ENCODE results near the gene CPVL.
"Not testable (repeated sequence)": the region's sequence is repeated elsewhere in the genome, so short reads cannot be mapped to it uniquely, and the experiment has no call there.

The CPVL gene

DNA sequence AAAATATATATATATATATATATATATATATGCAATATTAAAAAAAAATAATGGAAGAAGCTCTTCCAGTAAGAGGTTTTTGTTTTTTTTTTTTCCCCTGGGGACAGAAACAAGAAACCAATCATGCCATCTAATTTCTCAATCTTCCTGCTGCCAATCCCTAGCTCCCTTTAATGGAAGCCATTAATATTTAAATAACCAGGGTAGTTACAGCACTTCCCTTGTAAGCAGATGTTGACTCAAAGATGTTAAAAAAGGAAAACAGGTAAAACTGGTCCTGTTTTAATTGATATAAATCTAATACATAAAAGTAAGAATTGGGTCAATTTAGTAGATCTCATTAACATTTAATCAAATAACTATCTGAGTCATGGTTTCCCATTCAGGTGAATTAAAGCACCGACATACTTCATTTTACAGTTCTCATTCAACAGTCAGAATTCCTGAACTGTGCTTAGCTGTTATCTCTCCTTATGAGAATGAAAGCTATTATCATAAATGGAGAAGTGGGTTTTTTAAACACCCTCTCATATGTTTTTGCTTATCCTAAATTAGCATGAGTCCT lies 22.6 kb downstream of the CPVL start:
- DNase-seq (ENCODE audit: low read depth) = no peak

DNA sequence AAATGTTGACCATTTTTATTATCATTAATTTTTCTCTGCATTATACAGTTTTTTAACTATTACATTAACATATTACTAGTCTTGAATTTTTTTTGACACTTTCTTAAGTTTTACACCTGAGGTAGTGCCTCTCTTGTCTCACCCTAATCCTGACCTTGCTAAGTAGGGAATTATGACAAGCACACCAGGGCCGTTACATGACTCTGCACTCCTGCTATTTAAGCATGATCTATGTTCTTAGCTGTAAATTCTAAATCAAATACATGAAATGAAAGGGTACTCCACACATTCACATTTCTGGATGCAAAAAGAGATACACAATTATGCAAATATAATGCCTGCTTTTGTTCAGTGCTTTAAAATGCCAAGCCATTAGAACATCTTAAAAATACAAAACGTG lies 23.6 kb downstream of the CPVL start:
- DNase-seq (ENCODE audit: low read depth) = no peak
- no peak overlapping the region for H3K4me3 ChIP-seq (ENCODE audit: low read depth, low read length)

More for the DNA sequence above, 22.6 kb downstream of the CPVL start:
- H3K4me3 ChIP-seq (ENCODE audit: low read depth, low read length) = no peak overlapping the region

DNA sequence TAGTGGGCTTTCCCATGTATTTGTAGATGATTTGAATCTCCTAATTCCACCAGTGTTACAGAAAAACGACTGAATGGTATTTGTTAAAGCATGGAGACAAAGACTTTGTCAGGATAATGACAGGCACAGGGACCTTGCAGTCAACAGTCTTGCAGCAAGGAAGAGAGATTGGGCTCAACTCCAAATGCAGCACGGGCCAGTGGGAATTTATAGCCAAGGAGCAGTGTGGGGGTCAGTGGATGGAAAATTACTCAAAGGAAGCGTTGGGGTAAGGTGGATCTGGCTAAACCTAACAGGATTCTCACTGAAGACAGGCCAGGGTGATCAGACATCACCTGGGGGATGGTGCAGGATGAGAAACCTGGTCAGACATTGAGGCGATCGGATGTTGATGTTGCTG lies 24.3 kb downstream of the CPVL start:
- DNase-seq (ENCODE audit: low read depth) = no peak
- H3K4me3 ChIP-seq (ENCODE audit: low read depth, low read length) = no peak overlapping the region

DNA sequence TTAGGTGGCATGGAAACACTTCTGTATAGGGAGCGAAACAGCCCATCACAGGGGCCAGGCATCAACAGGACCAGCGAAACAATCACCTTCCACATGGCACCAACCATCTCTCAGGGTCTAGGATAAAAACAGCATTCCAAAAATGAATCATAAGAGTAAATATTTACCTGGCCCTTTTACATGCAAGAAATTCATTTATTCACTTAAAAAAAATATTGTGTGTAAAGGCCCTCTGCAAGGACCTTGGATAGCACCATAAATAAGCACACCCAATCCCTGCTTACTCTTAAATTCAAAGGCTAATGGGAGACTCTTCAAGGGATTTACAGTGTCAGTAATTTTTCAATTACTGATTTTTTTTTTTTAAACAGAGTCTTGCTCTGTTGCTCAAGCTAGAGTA lies 25.4 kb downstream of the CPVL start:
- no peak overlapping the region for H3K4me3 ChIP-seq (ENCODE audit: low read depth, low read length)
- no peak for DNase-seq (ENCODE audit: low read depth)

DNA sequence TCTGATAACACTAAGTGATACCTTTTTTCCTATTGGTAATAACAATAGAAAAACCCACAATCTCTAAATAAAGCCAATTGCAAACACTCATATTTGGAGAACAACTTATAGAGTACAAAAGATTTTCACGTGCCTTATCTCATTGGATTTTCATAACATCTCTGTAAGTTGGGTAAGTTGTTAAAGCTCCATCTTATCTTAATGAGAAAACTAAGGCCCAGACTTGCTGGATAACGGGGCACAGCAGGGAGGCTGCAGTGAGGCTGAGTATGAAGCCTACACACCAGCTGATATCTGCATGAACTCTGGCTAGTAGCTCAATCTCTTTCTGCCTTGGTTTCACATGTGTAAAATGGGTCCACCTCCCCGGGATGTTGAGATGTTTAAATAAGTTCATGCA lies 26.8 kb downstream of the CPVL start:
- no peak overlapping the region for H3K4me3 ChIP-seq (ENCODE audit: low read depth, low read length)
- no peak for DNase-seq (ENCODE audit: low read depth)

DNA sequence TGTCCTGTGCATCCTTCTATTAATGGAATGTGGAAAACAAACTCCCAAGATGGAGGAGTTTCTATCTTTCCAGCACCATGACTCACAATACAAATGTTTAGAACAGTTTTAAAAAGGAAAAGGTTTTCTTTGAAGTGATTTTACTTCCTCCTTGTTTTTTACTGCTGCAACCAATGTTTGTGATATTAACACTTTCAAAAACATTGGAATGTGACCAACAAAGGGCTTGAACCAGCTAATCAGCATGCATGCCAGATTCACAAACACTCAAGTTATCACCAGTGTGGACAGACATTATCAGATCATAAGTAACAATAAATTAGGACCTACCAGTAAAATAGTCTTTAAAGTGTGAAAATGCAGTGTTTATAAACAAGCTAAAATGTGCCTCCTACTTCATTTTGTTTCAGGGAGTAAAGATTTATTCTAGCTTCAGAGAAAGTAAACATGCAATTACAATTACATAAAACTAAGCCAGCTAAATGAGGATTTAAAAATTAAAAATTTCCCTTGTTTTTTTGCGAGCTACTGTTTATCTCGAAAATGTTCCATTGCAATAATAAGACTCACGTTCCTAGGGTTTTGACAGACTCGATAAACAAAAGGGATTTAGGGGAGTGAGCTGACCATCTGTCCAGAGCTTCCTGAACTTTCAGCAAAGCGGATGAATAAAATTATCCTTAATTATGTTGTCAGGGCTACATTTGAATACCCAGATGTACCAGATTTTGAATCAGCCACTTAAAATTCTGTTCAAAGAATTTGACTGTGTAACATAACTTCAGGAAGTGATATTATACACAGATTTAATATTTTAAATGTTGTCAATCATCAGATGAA lies 29.8 kb downstream of the CPVL start:
- H3K4me3 ChIP-seq (ENCODE audit: low read depth, low read length) = no peak overlapping the region
- no peak for DNase-seq (ENCODE audit: low read depth)

DNA sequence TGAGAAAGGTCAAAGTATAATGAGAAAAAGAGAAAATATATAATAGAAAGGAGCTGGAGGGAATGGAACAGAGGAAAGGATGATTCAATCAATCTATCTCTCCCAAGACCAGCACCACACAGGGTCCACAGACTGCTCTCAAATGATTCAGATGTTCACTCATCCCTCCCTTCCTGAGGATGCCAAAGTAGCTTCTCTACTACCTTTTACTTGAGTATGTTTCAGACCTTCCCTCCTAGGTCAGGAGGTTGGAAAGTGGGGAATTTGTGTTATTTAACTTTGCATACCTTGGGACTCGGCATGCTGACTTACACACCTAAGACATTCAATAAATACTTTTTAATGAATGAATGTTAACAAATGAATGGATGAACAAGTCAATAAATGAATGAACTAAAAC lies 30.6 kb downstream of the CPVL start:
- DNase-seq (ENCODE audit: low read depth) = no peak
- no peak overlapping the region for H3K4me3 ChIP-seq (ENCODE audit: low read depth, low read length)

DNA sequence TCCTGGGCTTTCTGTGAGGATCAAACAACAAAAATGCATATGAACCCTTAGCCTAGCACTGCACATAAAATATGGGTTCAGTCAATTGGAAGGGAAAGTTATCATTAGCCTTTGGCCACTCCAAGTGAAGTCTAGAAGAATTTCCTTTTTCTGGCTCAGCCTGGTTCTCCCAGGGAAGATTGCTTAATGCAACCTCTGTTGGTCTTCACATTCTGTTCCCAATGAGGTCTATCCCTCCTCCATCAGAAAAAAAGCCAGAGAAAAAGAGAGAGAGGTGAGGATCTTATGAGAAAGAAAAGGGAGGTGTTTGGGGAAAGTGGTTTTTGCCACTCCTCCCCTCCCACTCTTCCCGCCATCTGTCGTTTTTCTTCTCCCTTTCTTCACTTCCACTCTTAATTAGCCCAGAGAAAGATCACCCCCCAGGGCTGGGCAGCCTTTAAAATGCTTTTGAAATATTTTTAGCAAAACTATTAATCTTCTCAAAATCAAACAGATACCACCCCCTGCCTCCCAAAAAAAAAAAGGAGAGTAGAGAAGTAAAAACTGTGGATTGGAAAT lies 31.1 kb downstream of the CPVL start:
- no peak overlapping the region for H3K4me3 ChIP-seq (ENCODE audit: low read depth, low read length)
- DNase-seq (ENCODE audit: low read depth) = no peak

DNA sequence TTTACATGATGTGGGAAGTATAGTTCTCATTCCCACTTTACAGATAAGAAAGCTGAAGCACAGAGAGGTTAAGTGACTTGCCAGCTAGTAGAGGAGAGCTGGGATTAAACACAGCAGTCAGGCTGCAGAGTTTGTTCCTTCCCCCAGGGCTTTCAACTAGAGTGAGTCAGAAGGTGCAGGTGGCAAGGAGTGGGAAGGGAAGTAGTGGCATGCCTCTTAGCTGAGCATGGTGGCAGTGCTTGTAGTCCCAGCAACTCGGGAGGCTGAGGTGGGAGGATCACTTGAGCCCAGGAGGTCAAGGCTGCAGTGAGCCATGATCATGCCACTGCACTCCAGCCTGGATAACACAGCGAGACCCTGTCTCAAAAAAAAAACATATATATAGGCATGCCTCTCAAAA lies 32.1 kb downstream of the CPVL start:
- not testable (repeated sequence) for H3K4me3 ChIP-seq (ENCODE audit: low read depth, low read length); DNase-seq (ENCODE audit: low read depth)

DNA sequence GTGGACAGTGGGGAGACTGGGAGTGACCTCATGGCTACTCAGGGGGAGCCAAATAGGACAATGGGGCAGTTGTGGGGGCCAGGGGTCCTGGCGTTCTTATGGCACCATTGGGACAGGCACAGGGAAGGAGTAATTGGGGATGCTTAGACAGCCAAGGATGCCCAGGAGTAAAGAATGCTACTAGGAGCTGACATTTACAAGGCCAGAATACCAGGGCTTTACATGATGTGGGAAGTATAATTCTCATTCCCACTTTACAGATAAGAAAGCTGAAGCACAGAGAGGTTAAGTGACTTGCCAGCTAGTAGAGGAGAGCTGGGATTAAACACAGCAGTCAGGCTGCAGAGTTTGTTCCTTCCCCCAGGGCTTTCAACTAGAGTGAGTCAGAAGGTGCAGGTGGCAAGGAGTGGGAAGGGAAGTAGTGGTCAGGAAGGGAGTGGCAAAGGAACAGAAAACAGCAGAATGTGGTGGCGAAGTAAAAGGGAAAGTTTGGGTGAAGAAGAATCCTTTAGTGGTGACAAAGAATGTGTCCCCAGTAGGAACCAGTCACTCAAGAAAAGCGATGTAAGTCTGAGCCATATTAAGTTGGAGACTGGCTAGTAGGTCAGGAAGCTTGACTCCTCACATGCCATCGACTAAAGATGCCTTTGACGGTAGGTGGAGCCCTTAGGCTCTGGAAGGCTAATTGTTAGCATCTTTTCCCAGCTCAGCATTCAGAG lies 32.8 kb downstream of the CPVL start:
- no peak overlapping the region for H3K4me3 ChIP-seq (ENCODE audit: low read depth, low read length)
- DNase-seq (ENCODE audit: low read depth) = no peak

DNA sequence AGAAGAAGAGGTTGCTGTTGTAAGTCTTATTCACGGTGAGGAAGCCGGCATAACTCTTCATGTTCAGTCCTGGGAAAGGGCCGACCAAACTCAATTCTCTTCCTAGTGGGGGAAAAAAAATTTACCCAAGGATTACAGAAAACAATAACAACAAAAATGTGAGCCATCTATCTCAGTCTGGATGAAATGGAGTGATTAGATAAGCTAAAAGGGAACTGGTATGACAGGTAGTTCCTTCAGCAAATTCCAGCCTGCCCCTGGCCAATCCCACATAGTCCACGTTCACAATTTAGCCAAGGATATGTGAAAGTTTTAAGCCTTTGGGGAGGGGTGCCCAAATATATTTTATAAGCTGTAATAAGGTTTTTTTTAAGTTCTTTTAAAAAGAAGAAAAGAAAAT lies 33.6 kb downstream of the CPVL start:
- no peak overlapping the region for H3K4me3 ChIP-seq (ENCODE audit: low read depth, low read length)
- DNase-seq (ENCODE audit: low read depth) = no peak

DNA sequence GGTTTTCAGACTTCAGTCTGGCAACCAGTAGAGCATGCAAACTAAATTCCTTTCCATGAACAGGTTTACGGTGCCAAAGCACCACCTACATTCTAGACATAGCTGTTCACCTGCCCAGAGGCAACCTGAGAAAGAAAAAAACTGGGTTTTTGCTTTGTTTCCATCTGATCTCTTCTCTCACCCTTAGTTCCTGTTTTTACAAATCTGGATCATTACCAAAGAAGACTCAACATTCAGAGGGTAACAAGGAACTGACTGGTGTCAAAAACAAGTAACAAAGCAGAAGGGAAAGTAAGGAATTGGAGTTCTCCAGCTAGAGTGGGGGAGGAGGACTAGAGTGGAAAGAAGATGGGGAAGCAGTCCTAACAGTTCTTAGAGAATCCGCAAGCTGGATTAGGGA lies 36.4 kb downstream of the CPVL start:
- DNase-seq (ENCODE audit: low read depth) = no peak
- H3K4me3 ChIP-seq (ENCODE audit: low read depth, low read length) = no peak overlapping the region

DNA sequence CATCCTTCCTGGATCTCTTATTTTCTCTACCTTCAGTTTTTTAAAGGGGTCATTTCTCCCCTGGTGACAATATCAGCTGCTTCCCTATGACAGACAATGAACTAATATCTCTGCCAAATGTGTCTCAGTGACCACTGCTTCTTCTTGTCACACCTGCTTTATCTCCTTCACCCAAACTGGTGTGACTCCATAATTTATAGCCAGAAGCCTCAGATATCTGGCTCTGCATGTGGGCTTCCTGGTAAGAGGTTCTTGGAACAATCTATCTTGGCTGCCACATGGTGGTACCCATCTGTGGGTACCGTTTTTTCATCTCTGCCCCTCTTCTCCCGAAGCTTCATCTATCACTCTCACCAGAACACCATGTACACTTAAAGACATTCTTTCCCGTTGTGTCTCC lies 37.0 kb downstream of the CPVL start:
- DNase-seq (ENCODE audit: low read depth) = no peak
- no peak overlapping the region for H3K4me3 ChIP-seq (ENCODE audit: low read depth, low read length)

DNA sequence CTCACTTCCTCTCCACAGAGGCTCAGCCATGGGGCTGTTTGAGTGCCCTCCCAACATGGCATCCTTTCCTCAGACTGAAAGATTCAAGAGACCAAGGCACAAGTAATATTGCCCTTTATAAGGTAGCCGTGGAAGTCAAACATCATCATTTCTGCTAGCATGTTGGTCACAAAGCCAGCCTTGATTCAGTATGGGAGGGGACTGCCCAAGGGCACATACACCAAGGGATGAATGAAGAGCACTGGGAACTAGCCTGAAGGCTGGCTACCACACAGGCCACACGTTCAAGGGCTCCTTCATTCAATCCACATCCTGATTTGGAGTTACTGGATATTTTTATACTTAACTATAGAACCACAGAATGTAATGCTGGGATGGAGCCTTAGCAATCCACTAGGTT lies 39.3 kb downstream of the CPVL start:
- no peak for DNase-seq (ENCODE audit: low read depth)
- no peak overlapping the region for H3K4me3 ChIP-seq (ENCODE audit: low read depth, low read length)

DNA sequence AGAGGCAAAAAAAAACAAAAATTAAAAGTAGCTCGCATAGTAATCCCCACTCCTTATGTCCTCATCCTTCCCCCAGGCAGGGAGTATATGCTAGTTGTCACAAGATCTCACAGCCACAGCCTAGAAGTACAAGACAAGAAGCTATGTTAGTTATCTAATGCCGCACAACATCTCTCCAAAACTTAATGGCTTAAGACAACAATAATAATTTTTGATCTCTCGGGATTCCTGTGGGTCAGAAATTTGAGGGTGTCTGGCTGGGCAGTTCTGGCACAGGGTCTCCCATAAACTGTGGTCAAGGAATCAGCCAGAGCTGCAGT lies 39.7 kb downstream of the CPVL start:
- DNase-seq (ENCODE audit: low read depth) = no peak

DNA sequence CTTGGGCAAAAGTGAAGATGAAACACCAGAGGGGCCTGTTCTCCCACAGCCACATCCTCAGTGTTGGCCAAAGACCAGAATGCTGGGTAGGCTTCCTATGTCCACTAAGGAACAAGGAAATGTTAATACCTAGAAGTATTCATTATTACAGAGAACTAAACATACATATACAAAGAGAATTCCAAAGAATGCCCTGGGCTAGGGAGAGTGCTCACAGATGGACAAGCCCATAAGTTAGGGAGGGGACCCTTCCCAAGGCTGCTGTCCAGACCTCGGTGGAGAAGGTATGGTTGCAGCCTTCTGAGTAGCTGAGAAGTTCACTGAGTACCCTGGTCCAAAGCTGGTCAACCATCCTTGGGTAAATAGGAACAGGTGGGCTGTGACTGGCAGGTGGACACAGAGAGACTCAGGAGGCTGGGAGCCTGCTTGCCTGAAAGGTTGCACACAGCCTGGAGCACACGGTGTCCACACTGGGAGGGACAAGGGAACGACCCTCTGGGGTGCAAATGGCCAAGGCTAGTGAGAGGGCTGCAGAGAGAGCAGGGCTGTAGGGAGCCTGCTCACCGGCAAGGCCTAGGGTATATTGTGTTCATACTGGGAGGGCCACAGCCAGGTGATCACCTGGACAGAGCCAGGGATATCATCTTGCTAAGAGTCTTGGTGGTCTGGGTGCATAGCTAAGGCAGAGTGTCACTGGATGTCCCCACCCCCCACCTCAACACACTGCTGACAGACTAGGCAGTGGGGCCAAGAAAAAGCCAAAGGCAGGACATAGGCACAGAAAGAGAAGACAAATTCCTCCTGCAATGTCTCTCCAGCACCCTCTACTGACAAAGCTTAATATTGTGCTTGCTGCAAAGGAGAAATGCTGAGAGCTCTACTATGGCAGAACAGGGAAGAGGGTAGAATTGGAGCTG lies 40.3 kb downstream of the CPVL start:
- H3K4me3 ChIP-seq (ENCODE audit: low read depth, low read length) = no peak overlapping the region
- DNase-seq (ENCODE audit: low read depth) = peak; percentile 29

More for the DNA sequence above, 39.7 kb downstream of the CPVL start:
- H3K4me3 ChIP-seq (ENCODE audit: low read depth, low read length) = no peak overlapping the region

DNA sequence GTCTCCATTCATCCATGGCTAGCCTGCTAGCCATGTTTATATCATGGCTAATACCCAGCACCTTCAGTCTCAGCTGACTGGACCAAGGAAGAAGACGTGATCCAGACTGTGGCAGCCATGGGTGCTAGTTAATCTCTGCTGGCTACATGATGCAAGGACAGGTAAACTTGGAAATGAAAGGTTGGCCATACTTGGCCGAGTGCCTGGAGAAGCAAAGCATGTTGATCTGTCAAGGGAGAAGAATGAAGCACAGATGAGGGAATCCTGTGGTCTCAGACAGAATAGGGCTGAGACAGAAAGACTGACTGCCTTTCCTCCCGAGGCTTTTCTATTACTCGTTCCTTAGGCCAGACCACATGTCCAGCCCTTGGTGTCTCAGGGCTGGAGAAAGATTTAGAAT lies 41.1 kb downstream of the CPVL start:
- H3K4me3 ChIP-seq (ENCODE audit: low read depth, low read length) = no peak overlapping the region
- no peak for DNase-seq (ENCODE audit: low read depth)

DNA sequence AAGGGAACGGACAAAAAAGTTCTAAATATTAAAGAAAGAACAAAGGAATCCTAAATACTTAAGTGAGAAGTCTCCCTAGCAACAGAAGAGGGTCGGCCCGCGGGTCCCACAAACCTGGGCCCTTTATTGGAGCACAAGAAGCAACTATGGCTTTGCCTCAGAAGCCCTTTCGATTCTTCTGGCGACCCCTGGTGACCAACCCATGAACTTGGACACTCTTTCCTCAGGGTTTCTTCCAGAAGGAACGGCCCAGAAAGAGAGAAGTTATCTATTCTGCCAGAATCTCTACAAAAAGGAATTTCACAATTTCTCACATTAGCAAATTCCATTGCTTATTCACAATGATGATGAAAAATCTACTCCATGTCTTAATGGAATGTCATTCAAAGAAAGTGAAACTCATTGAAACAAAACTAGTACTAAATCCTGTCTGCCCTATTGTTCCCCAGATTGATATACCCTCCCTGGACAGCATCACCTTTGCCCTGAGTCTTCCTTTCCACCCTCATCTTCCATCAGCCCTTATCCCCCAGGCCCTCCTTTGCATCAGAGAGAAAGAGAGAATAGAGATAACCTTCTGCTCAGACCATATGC lies 43.7 kb downstream of the CPVL start:
- peak; percentile 16 for DNase-seq (ENCODE audit: low read depth)
- H3K4me3 ChIP-seq (ENCODE audit: low read depth, low read length) = no peak overlapping the region

DNA sequence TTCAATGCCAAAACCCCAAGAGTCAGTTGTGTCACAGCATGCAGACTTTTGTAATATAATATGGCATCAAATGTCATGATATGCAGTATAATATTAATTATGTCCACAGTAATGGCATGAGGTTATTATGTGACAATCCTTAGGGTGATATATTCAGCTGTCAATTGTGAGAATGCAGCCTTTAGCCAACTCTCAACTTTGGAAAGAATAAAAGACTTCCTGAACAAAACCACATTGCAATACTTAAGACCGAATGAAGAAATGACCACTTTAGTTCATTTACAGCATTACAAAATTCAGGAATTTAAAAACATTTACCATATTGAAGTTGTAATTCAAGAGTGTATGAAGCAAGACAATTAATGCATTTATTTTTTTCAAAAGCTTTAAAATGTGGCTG lies 45.4 kb downstream of the CPVL start:
- no peak for DNase-seq (ENCODE audit: low read depth)
- H3K4me3 ChIP-seq (ENCODE audit: low read depth, low read length) = no peak overlapping the region

Data from skeletal muscle cell (primary cell).